Measurements from ENCODE around the gene CLK4. TPM values are rescaled to one million over a fixed set of nuclear protein-coding genes. Genes with fewer than 3 reads are reported as not detected.

The CLK4 gene
- total and polyA plus RNA-seq, 2 experiments from 2014 or later, result 15.3 to 18.1 TPM

- H3K27me3 Mint-ChIP-seq (ENCODE audit: insufficient read depth, low read depth, poor library complexity), result no peaks in the 10 kb centered on the region
- no peaks in the 10 kb centered on the region; the same call in 1 of the 2 replicates for H3K9me2 ChIP-seq (ENCODE audit: insufficient read depth)
- no peaks in the 10 kb centered on the region for H3F3A ChIP-seq (replicated peaks; ENCODE audit: low read depth)
- H3K27me3 ChIP-seq (ENCODE audit: insufficient read depth), result no peaks in the 10 kb centered on the region
- no peaks in the 10 kb centered on the region for H3K79me2 ChIP-seq (replicated peaks; ENCODE audit: insufficient read depth)
- ATAC-seq (no peak), DNase-seq (ENCODE audit: low spot score) (no peak)
- no peaks in the 10 kb centered on the region for H4K20me1 ChIP-seq (replicated peaks; ENCODE audit: insufficient read depth)
- peaks cover 57% of the 10 kb centered on the region for H3K9me3 Mint-ChIP-seq
- H3K4me1 Mint-ChIP-seq, result no peaks in the 10 kb centered on the region
- no peaks in the 10 kb centered on the region for H3K36me3 ChIP-seq (ENCODE audit: insufficient read depth)
- TF ChIP-seq, protein P1, sequence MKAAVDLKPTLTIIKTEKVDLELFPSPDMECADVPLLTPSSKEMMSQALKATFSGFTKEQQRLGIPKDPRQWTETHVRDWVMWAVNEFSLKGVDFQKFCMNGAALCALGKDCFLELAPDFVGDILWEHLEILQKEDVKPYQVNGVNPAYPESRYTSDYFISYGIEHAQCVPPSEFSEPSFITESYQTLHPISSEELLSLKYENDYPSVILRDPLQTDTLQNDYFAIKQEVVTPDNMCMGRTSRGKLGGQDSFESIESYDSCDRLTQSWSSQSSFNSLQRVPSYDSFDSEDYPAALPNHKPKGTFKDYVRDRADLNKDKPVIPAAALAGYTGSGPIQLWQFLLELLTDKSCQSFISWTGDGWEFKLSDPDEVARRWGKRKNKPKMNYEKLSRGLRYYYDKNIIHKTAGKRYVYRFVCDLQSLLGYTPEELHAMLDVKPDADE (IDR thresholded peaks at IDR 0.05), result no peak
- TF ChIP-seq JUNB (IDR thresholded peaks at IDR 0.05; ENCODE audit: unreplicated experiment) (no peak), CREB1 (CRISPR knock-in tag; IDR thresholded peaks at IDR 0.05; ENCODE audit: low read depth) (no peak), ZNF462 (CRISPR knock-in tag; IDR thresholded peaks at IDR 0.05) (no peak), NANOG (IDR thresholded peaks at IDR 0.05; ENCODE audit: borderline replicate concordance) (no peak), ZNF114 (CRISPR knock-in tag; IDR thresholded peaks at IDR 0.05) (no peak), EZH2 (IDR thresholded peaks at IDR 0.05; ENCODE audit: low read depth, unreplicated experiment) (no peak), ZNF331 (CRISPR knock-in tag; IDR thresholded peaks at IDR 0.05; ENCODE audit: low read depth) (no peak), REST (IDR thresholded peaks at IDR 0.05; ENCODE audit: unreplicated experiment) (no peak), STAT1 (IDR thresholded peaks at IDR 0.05; ENCODE audit: unreplicated experiment) (no peak), CTCF (conservative IDR thresholded peaks at IDR 0.05; ENCODE audit: low read depth in 2 of 2) (no peak), POLR2AphosphoS5 (IDR thresholded peaks at IDR 0.05; ENCODE audit: low read depth) (no peak)
- no peak overlapping the region for H3K4me2 ChIP-seq
- H2AFZ ChIP-seq, result no peak overlapping the region
- H3K27ac Mint-ChIP-seq, result no peak overlapping the region
- H3K4me3 ChIP-seq, result no peak overlapping the region
- H3K4me1 ChIP-seq (ENCODE audit: insufficient read depth), result no peaks in the 10 kb centered on the region
- peaks cover 10% of the 10 kb centered on the region for H3K36me3 Mint-ChIP-seq (ENCODE audit: low read depth)
- no peak overlapping the region for H3K27ac ChIP-seq (ENCODE audit: low read depth)
- no peak overlapping the region for H3K4me3 Mint-ChIP-seq
Observed at GRCh38 chr5:178649580-178649979, 22.7 kb upstream of the CLK4 start.

Measured in GM23338 (cell line).